VCaP (cell line): ENCODE measurements around the gene POLR3E.

Experiments used
- H3K27ac ChIP-seq: fragments of 450-650 bp; 2 replicates; pipeline ENCODE4 v1.5.1; 2017
- TF ChIP-seq, protein P1 (sequence below): fragments of 450-650 bp; conservative IDR thresholded peaks from 2 replicates; pipeline ENCODE4 v1.5.1; 2017; ENCODE audit warnings: mild to moderate bottlenecking, moderate library complexity

The POLR3E gene

GRCh38 chr16:22330326-22330725 is 33.1 kb downstream of the POLR3E start:
- TF ChIP-seq, protein P1, sequence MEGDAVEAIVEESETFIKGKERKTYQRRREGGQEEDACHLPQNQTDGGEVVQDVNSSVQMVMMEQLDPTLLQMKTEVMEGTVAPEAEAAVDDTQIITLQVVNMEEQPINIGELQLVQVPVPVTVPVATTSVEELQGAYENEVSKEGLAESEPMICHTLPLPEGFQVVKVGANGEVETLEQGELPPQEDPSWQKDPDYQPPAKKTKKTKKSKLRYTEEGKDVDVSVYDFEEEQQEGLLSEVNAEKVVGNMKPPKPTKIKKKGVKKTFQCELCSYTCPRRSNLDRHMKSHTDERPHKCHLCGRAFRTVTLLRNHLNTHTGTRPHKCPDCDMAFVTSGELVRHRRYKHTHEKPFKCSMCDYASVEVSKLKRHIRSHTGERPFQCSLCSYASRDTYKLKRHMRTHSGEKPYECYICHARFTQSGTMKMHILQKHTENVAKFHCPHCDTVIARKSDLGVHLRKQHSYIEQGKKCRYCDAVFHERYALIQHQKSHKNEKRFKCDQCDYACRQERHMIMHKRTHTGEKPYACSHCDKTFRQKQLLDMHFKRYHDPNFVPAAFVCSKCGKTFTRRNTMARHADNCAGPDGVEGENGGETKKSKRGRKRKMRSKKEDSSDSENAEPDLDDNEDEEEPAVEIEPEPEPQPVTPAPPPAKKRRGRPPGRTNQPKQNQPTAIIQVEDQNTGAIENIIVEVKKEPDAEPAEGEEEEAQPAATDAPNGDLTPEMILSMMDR, result no peak
- no peak overlapping the region; the same call in 1 of the 2 replicates for H3K27ac ChIP-seq

- H3K27ac ChIP-seq, result no peak overlapping the region
- TF ChIP-seq, protein P1, result no peak
These were observed 36.3 kb downstream of the POLR3E start for GRCh38 chr16:22333457-22333994.

DNA sequence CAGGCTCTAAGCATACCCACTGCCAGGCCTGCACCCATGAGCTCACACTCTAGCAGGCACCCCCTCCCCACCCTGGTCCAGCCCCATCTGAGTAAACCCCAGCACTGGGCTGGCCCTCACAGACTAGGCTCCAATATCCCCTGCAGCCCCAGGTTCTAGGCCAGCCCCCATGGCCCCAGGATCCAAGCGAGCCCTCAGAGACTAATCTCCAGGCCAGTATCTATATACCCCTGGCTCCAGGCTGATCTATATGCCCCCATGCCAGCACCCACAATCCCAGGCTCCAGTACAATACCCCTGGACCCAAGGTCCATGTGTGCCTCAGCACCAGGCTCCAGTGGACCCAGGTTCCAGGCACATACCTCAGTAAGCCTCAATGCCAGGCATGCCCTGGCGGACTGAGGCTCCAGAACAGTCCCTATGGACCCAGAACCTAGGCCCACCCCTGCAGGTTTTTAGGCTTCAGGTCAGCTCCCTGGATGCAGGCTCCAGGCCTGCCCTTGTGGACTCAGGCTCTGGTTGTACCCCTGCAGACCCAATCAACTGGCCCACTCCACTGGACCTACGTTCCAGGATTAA is 38.5 kb downstream of the POLR3E start:
- TF ChIP-seq, protein P1, result no peak
- H3K27ac ChIP-seq, result no peak overlapping the region

- H3K27ac ChIP-seq, result no peak overlapping the region
- TF ChIP-seq, protein P1, result no peak
These were observed 39.4 kb downstream of the POLR3E start for GRCh38 chr16:22336581-22336980.

- TF ChIP-seq, protein P1, result no peak
- H3K27ac ChIP-seq, result no peak overlapping the region
These were observed 39.8 kb downstream of the POLR3E start for GRCh38 chr16:22337045-22337444.

DNA sequence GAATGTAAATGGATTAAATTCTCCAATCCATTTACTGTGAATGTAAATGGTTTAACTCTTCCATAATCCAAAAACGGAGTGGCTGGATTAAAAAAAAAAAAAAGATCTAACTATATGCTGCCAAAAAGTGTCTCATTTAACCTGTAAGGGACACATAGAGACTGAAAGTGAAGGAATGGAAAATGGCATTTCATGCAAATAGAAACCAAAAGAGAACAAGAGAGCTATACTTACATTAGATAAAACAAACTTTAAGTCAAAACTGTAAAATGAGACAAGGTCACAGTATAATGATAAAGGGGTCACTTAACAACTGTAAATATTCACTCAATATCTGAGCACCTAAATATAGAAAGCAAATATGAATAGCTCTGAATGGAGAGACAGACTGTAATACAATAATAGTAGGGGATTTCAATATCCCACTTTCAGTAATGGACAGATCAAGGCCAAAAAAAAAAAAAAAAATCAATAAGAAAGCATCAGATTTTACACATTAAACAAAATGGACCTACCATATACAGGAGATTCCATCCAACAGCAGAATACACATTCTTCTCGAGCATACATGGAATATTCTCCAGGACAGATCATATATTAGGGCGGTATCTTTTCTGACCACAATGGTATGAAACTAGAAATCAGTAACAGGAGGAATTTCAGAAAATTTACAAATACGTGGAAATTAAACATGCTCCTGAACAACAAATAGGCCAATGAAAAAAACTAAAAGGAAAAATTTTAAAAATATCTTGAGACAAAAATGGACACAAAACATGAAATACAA is 40.8 kb downstream of the POLR3E start:
- TF ChIP-seq, protein P1, result no peak
- H3K27ac ChIP-seq, result no peak overlapping the region

DNA sequence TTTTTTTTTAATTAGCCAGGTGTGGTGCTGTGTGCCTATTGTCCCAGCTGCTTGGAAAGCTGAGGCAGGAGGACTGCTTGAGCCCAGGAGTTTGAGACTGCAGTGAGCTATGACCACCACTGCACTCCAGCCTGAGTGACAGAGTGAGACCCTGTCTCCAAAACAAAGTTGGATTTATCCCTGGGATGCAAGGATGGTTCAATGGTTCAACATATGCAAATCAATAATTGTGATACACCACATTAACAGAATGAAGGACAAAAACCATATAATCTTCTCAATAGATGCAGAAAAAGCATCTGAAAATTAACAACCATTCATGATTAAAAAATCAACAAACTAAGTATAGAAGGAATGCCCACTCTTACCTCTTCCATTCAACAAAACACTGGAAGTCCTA is 43.7 kb downstream of the POLR3E start:
- TF ChIP-seq, protein P1, result no peak
- H3K27ac ChIP-seq, result no peak overlapping the region
